Spleen (tissue), 7 donors: Measurements from ENCODE around the gene LMBR1L.

Source experiments
- POLR2AphosphoS5 ChIP-seq, 3 donors: sonication (generic); formaldehyde crosslinking; IDR thresholded peaks; one replicate each; pipeline ENCODE4 v1.5.1; 2017; ENCODE audit warnings: antibody characterized with exemption in 3 of 3
- TF ChIP-seq, protein P1 (sequence below), 11 experiments: fragments of 200-600 bp in 7 of 11; fragments of 450-650 bp in 4 of 11; sonication (generic) in 4 of 11; IDR thresholded peaks in 8 of 11; conservative IDR thresholded peaks in 3 of 11; 1 replicate in 7 of 11; 2 replicates in 4 of 11; pipeline versions ENCODE4 v1.4.0 to v1.8.0; 2016 to 2021; ENCODE audit warnings: antibody characterized with exemption in 11 of 11, inconsistent platforms in 4 of 11, mild to moderate bottlenecking in 1 of 11
- donor health status: DM: no; HTN: no; CAD: no; lungs with moderate emphysema.
- donor health status: DM: no; HTN: no; CAD: no.
- donor health status: DM: no; HTN: no; CAD: no.

DNA sequence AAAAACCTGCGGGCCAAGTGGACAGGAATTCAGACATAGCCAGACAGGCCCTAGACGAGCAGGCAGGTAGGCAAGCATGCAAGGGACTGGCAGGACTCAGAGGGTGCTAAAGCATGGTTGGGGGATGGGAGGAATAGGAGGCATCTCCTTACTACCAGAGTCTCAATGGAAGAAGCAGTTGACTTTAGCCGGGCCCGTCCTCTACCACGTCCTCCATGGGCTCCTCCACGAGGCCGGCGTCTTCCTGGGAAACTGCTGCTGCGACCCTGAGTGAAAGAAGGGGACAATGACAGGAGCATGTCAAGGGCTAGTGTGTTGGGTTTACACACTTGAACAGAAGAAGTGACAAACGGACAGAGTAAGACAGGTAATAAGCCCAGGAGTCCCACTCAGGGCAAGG lies 61.7 kb downstream of the LMBR1L start:
- TF ChIP-seq, protein P1, sequence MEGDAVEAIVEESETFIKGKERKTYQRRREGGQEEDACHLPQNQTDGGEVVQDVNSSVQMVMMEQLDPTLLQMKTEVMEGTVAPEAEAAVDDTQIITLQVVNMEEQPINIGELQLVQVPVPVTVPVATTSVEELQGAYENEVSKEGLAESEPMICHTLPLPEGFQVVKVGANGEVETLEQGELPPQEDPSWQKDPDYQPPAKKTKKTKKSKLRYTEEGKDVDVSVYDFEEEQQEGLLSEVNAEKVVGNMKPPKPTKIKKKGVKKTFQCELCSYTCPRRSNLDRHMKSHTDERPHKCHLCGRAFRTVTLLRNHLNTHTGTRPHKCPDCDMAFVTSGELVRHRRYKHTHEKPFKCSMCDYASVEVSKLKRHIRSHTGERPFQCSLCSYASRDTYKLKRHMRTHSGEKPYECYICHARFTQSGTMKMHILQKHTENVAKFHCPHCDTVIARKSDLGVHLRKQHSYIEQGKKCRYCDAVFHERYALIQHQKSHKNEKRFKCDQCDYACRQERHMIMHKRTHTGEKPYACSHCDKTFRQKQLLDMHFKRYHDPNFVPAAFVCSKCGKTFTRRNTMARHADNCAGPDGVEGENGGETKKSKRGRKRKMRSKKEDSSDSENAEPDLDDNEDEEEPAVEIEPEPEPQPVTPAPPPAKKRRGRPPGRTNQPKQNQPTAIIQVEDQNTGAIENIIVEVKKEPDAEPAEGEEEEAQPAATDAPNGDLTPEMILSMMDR (IDR thresholded peaks at IDR 0.05 in 8 of 11, conservative IDR thresholded peaks at IDR 0.05 in 3 of 11) = no peak
- no peak for TF ChIP-seq POLR2AphosphoS5 (IDR thresholded peaks at IDR 0.05)
